Skeletal muscle cell (primary cell): Measurements from ENCODE around the gene PARD3B.
"Not testable (repeated sequence)": the region's sequence is repeated elsewhere in the genome, so short reads cannot be mapped to it uniquely, and the experiment has no call there.

Experiments
- DNase-seq: peaks from one replicate; pipeline ENCODE4 v3.0.0-alpha.2; 2010; ENCODE audit warnings: low read depth
- H3K4me3 ChIP-seq: 2 replicates; pipeline ENCODE4 v1.5.1; 2011; ENCODE audit warnings: low read depth, mild to moderate bottlenecking, control low read depth, low read length, moderate library complexity

Gene PARD3B

GRCh38 chr2:204539019-204539385 is 6.3 kb upstream of the PARD3B start:
- H3K4me3 ChIP-seq = no peak overlapping the region
- no peak for DNase-seq

GRCh38 chr2:204541637-204542036 is 3.6 kb upstream of the PARD3B start:
- no peak overlapping the region for H3K4me3 ChIP-seq
- DNase-seq = no peak

- DNase-seq = peak; percentile 56
- H3K4me3 ChIP-seq = no peak overlapping the region
These were observed 2.2 kb upstream of the PARD3B start for GRCh38 chr2:204542982-204543608.

- DNase-seq = no peak
- peak overlapping the region; percentile 74 for H3K4me3 ChIP-seq
These were observed 823 bp downstream of the PARD3B start for GRCh38 chr2:204545861-204546735.

GRCh38 chr2:204550751-204551511 is 5.7 kb downstream of the PARD3B start:
- DNase-seq = peak; percentile 43
- H3K4me3 ChIP-seq = no peak overlapping the region

- H3K4me3 ChIP-seq = no peak overlapping the region
- no peak for DNase-seq
These were observed 6.2 kb downstream of the PARD3B start for GRCh38 chr2:204551512-204551863.

GRCh38 chr2:204557604-204558003 is 12.3 kb downstream of the PARD3B start:
- H3K4me3 ChIP-seq = no peak overlapping the region
- no peak for DNase-seq

- not testable (repeated sequence) for H3K4me3 ChIP-seq, DNase-seq
These were observed 14.1 kb downstream of the PARD3B start for GRCh38 chr2:204559358-204559757.

- DNase-seq = no peak
These were observed 15.6 kb downstream of the PARD3B start for GRCh38 chr2:204560902-204561301.

GRCh38 chr2:204561771-204562170 is 16.5 kb downstream of the PARD3B start:
- no peak for DNase-seq
- no peak overlapping the region for H3K4me3 ChIP-seq

More at GRCh38 chr2:204560902-204561301, 15.6 kb downstream of the PARD3B start:
- no peak overlapping the region for H3K4me3 ChIP-seq

- no peak for DNase-seq
- H3K4me3 ChIP-seq = no peak overlapping the region
These were observed 21.2 kb downstream of the PARD3B start for GRCh38 chr2:204566439-204566838.

- no peak overlapping the region for H3K4me3 ChIP-seq
- no peak for DNase-seq
These were observed 25.1 kb downstream of the PARD3B start for GRCh38 chr2:204570421-204570820.

- H3K4me3 ChIP-seq = no peak overlapping the region
- no peak for DNase-seq
These were observed 25.8 kb downstream of the PARD3B start for GRCh38 chr2:204571041-204571440.

- DNase-seq = no peak
- no peak overlapping the region for H3K4me3 ChIP-seq
These were observed 26.6 kb downstream of the PARD3B start for GRCh38 chr2:204571911-204572310.

GRCh38 chr2:204573221-204573620 is 27.9 kb downstream of the PARD3B start:
- no peak overlapping the region for H3K4me3 ChIP-seq
- DNase-seq = no peak

- DNase-seq = no peak
- H3K4me3 ChIP-seq = no peak overlapping the region
These were observed 29.2 kb downstream of the PARD3B start for GRCh38 chr2:204574486-204574885.

- no peak overlapping the region for H3K4me3 ChIP-seq
- DNase-seq = no peak
These were observed 30.2 kb downstream of the PARD3B start for GRCh38 chr2:204575463-204575862.

- DNase-seq = peak; percentile 4
- H3K4me3 ChIP-seq = no peak overlapping the region
These were observed 31.2 kb downstream of the PARD3B start for GRCh38 chr2:204576362-204576979.

GRCh38 chr2:204578928-204579598 is 33.8 kb downstream of the PARD3B start:
- no peak overlapping the region for H3K4me3 ChIP-seq
- DNase-seq = no peak
